PC-9 (cell line): ENCODE measurements around the gene WNK2. TPM values are rescaled to one million over a fixed set of nuclear protein-coding genes. Genes with fewer than 3 reads are reported as not detected.

Experiments
- BruUV-seq: library from RNA; stranded (reverse); fragments of 400-500 nt; replicated peaks from 2 replicates; lab custom pipeline; 2021; lab: Mats Ljungman, UMichigan
- CTCF ChIA-PET: fragments of 300-600 bp; sonication (Branson Sonifier 250); formaldehyde crosslinking; loops from one replicate; lab custom pipeline; 2022; ENCODE audit warnings: antibody characterized with exemption; lab: Charles Lee
- POLR2A ChIA-PET: fragments of 300-600 bp; sonication (Branson Sonifier 250); formaldehyde crosslinking; loops from one replicate; lab custom pipeline; 2022; ENCODE audit warnings: antibody characterized with exemption; ENCODE audit not compliant: unreplicated experiment; lab: Charles Lee
- DNase-seq, 2 experiments: peaks; one replicate each; pipeline versions ENCODE4 v3.0.0 to v3.0.0-alpha.2; 2015 to 2022; ENCODE audit warnings: mixed read lengths in 1 of 2
- H2AFZ ChIP-seq: fragments of 200-600 bp; sonication (generic); 2 replicates; pipeline ENCODE4 v1.8.1; 2017; ENCODE audit warnings: antibody characterized with exemption
- H3F3A ChIP-seq: fragments of 200-600 bp; sonication (generic); 2 replicates; pipeline ENCODE4 v1.8.1; 2017; ENCODE audit warnings: antibody characterized with exemption, mild to moderate bottlenecking, low read depth; ENCODE audit not compliant: insufficient read depth
- H3K27ac ChIP-seq: fragments of 200-600 bp; sonication (generic); 2 replicates; pipeline ENCODE4 v1.6.1; 2016; ENCODE audit warnings: mixed run types
- H3K27me3 ChIP-seq: fragments of 200-600 bp; sonication (generic); 2 replicates; pipeline ENCODE4 v1.6.1; 2016; ENCODE audit warnings: low read depth, mixed run types; ENCODE audit not compliant: insufficient read depth
- H3K36me3 ChIP-seq: fragments of 200-600 bp; sonication (generic); 2 replicates; pipeline ENCODE4 v1.6.1; 2016; ENCODE audit warnings: low read depth, mixed run types
- H3K4me1 ChIP-seq: fragments of 200-600 bp; sonication (generic); replicated peaks from 2 replicates; pipeline ENCODE4 v1.6.1; 2016; ENCODE audit warnings: mixed run types; ENCODE audit not compliant: insufficient read depth
- H3K4me2 ChIP-seq: fragments of 200-600 bp; sonication (generic); 2 replicates; pipeline ENCODE4 v1.6.1; 2017; ENCODE audit warnings: mixed run types
- H3K4me3 ChIP-seq: fragments of 200-600 bp; sonication (generic); 2 replicates; pipeline ENCODE4 v1.6.1; 2016; ENCODE audit warnings: mixed run types
- H3K79me2 ChIP-seq: fragments of 200-600 bp; sonication (generic); 2 replicates; pipeline ENCODE4 v1.6.1; 2017; ENCODE audit warnings: low read depth, mixed run types
- H3K9me2 ChIP-seq: fragments of 200-600 bp; sonication (generic); 2 replicates; pipeline ENCODE4 v1.8.1; 2017; ENCODE audit warnings: mild to moderate bottlenecking; ENCODE audit not compliant: insufficient read depth
- H3K9me3 ChIP-seq: fragments of 200-600 bp; sonication (generic); 2 replicates; pipeline ENCODE4 v1.8.1; 2016; ENCODE audit warnings: low read depth; ENCODE audit not compliant: insufficient read depth
- H4K20me1 ChIP-seq: fragments of 200-600 bp; sonication (generic); 2 replicates; pipeline ENCODE4 v1.8.1; 2017; ENCODE audit not compliant: insufficient read depth
- EZH2 ChIP-seq: fragments of 200-600 bp; sonication (generic); IDR thresholded peaks from 2 replicates; pipeline ENCODE4 v1.8.0; 2017; ENCODE audit warnings: antibody characterized with exemption, low read depth
- intact Hi-C: fragments of 100-400 bp; cut with micrococcal nuclease; formaldehyde crosslinking; loops from one replicate; pipeline ENCODE4 v1.10.0; 2022; ENCODE audit not compliant: unreplicated experiment
- total RNA-seq: library from RNA; stranded (reverse); gene quantifications from 2 replicates; pipeline ENCODE4 v1.2.3, GENCODE V29; 2021
- TF ChIP-seq, protein P1 (sequence below): fragments of 200-600 bp; sonication (generic); conservative IDR thresholded peaks from 2 replicates; pipeline ENCODE4 v1.6.1; 2017; ENCODE audit warnings: mixed run types, antibody characterized with exemption, mild to moderate bottlenecking, moderate library complexity

The WNK2 gene
- total RNA-seq, 1 experiment from 2014 or later: 44.6 TPM

DNA sequence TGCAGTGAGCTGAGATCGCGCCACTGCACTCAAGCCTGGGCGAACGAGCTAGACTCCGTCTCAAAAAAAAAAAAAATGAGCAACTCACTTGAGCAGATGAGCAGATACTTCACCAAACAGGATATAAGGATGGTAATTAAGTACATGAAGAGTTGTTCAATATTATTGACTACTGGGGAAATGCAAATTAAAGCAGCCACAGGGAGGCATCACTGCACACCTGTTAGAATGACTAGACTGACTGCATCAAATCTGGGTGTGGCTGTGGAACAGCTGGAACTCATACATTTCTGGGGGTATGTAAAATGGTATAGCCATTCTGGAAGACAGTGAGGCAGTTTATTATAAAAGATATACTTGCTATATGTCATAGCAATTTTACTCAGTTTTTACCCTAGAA lies 93.0 kb downstream of the WNK2 start:
- Histone ChIP-seq H3K27me3 (no peaks in the 10 kb centered on the region), H3K9me2 (no peaks in the 10 kb centered on the region), H3K4me2 (no peak overlapping the region), H3K79me2 (no peaks in the 10 kb centered on the region), H3K27ac (no peak overlapping the region), H2AFZ (no peak overlapping the region), H3K36me3 (0 out of 2 replicates have a peak, but pooled peaks cover 3% of the 10 kb centered on the region), H3K9me3 (0 out of 2 replicates have a peak, but pooled peaks cover 5% of the 10 kb centered on the region), H3K4me1 (peaks cover 18% of the 10 kb centered on the region), H3F3A (peaks cover 4% of the 10 kb centered on the region; the same call in 1 of the 2 replicates), H4K20me1 (no peaks in the 10 kb centered on the region), H3K4me3 (no peak overlapping the region)
- ChIA-PET POLR2A (interaction anchor here (0.7 kb wide), 1 partner anchor 60 kb away, joined by 5 read pairs; no protein-coding TSS in a partner anchor), CTCF (interaction anchor here (0.6 kb wide), 1 partner anchor 21 kb away, joined by 3 read pairs; no protein-coding TSS in a partner anchor)
- TF ChIP-seq, protein P1, sequence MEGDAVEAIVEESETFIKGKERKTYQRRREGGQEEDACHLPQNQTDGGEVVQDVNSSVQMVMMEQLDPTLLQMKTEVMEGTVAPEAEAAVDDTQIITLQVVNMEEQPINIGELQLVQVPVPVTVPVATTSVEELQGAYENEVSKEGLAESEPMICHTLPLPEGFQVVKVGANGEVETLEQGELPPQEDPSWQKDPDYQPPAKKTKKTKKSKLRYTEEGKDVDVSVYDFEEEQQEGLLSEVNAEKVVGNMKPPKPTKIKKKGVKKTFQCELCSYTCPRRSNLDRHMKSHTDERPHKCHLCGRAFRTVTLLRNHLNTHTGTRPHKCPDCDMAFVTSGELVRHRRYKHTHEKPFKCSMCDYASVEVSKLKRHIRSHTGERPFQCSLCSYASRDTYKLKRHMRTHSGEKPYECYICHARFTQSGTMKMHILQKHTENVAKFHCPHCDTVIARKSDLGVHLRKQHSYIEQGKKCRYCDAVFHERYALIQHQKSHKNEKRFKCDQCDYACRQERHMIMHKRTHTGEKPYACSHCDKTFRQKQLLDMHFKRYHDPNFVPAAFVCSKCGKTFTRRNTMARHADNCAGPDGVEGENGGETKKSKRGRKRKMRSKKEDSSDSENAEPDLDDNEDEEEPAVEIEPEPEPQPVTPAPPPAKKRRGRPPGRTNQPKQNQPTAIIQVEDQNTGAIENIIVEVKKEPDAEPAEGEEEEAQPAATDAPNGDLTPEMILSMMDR: no peak
- no peak for TF ChIP-seq EZH2
- no peak for DNase-seq
- intact Hi-C loops: no loop called here
- no TSS peak for BruUV-seq

DNA sequence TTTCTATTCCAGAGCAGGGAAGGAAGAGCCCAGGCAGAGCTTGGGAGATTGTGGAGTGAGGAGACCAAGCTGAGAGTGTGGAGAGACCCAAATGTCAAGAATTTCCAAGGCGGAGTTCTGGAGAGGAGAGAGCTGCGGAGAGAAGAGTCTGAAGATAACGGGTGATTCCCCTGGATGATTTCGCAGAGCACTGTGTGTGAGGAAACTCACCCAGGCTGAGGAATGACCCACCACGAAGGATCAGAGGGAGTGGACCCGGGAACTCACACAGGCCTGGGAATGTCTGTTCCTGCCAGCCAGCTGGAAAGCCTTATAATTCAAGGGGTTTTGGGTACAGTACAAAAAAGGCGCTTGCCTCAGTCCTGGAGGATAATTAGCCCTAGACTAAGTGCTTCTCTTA lies 94.2 kb downstream of the WNK2 start:
- POLR2A ChIA-PET: no interaction called here
- peaks cover 4% of the 10 kb centered on the region; the same call in 1 of the 2 replicates for H3F3A ChIP-seq
- no peaks in the 10 kb centered on the region for H3K79me2 ChIP-seq
- H2AFZ ChIP-seq: no peak overlapping the region
- 0 out of 2 replicates have a peak, but pooled peaks cover 3% of the 10 kb centered on the region for H3K9me3 ChIP-seq
- no peak overlapping the region for H3K4me2 ChIP-seq
- H3K4me1 ChIP-seq: peaks cover 18% of the 10 kb centered on the region
- CTCF ChIA-PET: interaction anchor here (0.6 kb wide), 1 partner anchor 1296 kb away, joined by 4 read pairs; no protein-coding TSS in a partner anchor
- no peaks in the 10 kb centered on the region for H3K36me3 ChIP-seq
- no peak for DNase-seq
- H3K9me2 ChIP-seq: no peaks in the 10 kb centered on the region
- H4K20me1 ChIP-seq: no peaks in the 10 kb centered on the region
- no peak for TF ChIP-seq EZH2
- TF ChIP-seq, protein P1: no peak
- no peak overlapping the region for H3K27ac ChIP-seq
- BruUV-seq: no TSS peak
- H3K27me3 ChIP-seq: no peaks in the 10 kb centered on the region
- no peak overlapping the region for H3K4me3 ChIP-seq
- intact Hi-C loops: no loop called here

DNA sequence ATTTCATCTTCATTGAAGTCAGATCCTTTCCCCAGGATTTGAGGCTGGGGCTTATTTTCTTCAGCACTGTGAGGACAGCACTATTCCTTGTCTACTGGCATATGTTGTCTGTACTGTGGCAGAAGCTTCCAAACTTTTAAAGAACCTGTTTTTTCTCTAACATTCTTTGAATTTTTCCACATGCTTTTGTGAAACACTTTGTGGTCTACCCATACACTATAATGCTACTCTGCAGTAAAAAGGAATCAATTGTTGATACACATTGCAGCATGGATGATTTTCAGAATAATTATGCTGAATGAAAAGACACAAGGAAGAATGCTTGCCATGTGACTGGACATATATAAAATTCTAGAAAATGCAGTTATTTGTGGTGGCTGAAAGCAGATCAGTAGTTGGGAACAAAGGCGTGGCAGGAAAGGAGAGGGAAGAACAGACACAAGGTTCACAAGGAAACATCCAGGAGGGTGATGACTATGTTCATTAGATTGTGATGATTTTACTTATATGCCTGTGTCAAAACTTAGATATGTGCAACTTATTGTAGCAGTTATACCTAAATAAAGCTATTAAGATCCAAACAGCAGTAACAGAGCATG lies 96.8 kb downstream of the WNK2 start:
- Histone ChIP-seq H3K9me3 (0 out of 2 replicates have a peak, but pooled peaks cover 3% of the 10 kb centered on the region), H3K27ac (peak overlapping the region; percentile 43), H3K79me2 (no peaks in the 10 kb centered on the region), H3K4me3 (no peak overlapping the region), H3K9me2 (no peaks in the 10 kb centered on the region), H4K20me1 (no peaks in the 10 kb centered on the region), H3K36me3 (no peaks in the 10 kb centered on the region), H2AFZ (no peak overlapping the region), H3K4me1 (peaks cover 18% of the 10 kb centered on the region), H3K27me3 (no peaks in the 10 kb centered on the region), H3K4me2 (peak overlapping the region; percentile 31), H3F3A (peaks cover 5% of the 10 kb centered on the region; the same call in 1 of the 2 replicates)
- DNase-seq: peak in 1 of 2 experiments; percentile 65
- ChIA-PET POLR2A (interaction anchor here (0.6 kb wide), 2 partner anchors 13 to 1874 kb away, joined by 3 to 6 read pairs; no protein-coding TSS in a partner anchor), CTCF (no interaction called here)
- intact Hi-C loops: no loop called here
- TF ChIP-seq EZH2: no peak
- TF ChIP-seq, protein P1: no peak
- BruUV-seq: no TSS peak
